Muscle of arm (tissue), 12 donors: Measurements from ENCODE around the gene LAMA3. TPM values are rescaled to one million over a fixed set of nuclear protein-coding genes. Genes with fewer than 3 reads are reported as not detected.

Source experiments
- DNase-seq: peaks from one replicate; pipeline ENCODE4 v3.0.0-alpha.2; 2013
- polyA plus RNA-seq, 12 donors: library from polyadenylated mRNA; unstranded; fragments of 120-200 nt; gene quantifications; one replicate each; pipeline ENCODE4 v1.2.1, GENCODE V29; 2013; ENCODE audit not compliant: insufficient read length in 12 of 12

Gene LAMA3
- polyA plus RNA-seq, 12 donors, result 2.0 to 42.2 (median 3.8) TPM; not detected in 1

DNA sequence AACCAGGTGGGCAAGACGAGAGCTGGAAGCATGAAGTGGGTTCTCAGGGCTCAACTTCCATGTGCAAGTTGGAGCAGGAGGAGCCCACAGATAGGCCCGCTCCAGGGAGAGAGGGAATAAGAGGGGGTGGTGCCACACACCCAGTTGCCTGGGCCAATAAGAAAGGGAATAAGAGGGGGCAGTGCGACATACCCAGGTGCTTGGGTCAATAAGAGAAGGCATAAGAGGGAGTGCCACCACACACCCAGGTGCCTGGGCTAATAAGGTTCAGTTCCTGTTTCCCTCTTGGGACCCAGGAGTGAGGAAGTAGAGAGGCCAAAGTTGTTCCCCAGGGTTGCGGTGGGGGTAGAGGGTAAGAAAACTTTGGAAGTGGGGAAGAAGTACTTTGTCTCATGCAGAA is 127.5 kb downstream of the LAMA3 start:
- DNase-seq, result no peak

DNA sequence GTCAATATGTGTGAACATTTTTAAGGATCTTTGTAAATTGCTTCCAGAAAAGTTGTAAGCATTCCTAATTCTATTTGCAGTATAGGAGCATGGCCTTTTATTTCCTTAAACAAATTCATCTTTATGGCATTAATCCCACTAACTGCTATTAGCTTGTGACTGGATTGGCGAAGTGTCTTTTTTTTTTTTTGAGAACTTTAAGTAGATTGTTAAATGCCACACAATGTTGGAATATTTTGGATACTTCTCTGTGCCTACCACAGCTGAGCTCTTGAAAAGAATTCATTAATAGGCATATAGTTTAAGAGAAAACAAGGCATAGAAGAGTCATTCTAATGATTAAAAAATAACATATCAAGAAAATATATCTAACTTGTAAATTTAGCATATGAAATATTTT is 129.7 kb downstream of the LAMA3 start:
- DNase-seq, result no peak

DNA sequence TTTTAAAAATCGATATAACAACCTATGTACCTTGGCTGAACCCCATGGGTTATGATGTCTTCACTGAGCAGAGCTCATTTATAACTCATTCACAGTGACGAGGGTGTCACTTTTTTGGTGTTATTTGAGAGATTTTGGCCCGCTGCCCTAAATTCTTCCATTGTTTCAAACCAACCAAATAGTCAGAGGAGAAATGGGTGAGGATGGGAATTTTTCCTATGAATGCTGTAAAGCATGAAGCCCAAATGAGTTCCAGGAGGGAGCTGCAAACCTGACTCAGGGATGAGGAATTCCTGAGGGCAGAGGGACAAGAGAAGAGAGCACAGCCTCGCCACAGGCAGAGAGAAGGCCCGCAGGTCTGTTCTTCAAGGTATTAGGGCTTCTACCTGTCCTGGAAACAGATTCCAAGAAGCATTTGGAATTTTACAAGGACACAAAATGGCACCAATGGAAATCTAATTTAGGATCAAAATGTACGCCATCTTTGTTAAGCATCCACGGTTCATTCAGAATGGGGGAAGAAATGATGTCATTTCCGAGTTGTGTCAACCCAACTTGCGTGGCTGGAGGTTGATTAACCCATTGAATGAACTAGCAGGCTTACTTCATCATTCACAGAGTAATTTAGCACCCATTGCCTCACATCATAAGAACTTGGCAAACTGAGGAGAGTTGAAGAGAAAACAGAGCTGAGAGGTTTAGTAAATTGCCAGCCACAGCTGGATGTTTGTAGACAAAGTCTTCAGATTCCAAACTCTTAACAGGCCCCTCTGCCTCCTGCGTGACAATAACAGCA is 133.5 kb downstream of the LAMA3 start:
- no peak for DNase-seq

DNA sequence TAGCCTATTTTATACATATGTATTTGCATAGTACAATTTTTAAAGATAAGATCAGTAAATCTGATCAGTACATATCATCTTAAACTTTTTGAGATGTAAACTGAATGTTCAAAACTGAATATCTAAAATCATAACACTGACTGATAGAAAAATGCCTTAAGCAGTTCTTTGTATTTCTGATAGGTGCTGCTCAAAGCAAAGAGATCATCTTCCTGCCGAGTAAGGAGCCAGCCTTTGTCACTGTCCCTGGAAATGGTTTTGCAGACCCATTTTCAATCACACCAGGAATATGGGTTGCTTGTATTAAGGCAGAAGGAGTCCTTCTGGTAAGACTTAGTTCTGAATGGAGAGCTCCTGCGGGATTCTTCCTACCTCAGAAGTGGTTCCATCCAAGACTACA is 135.0 kb downstream of the LAMA3 start:
- DNase-seq, result no peak

DNA sequence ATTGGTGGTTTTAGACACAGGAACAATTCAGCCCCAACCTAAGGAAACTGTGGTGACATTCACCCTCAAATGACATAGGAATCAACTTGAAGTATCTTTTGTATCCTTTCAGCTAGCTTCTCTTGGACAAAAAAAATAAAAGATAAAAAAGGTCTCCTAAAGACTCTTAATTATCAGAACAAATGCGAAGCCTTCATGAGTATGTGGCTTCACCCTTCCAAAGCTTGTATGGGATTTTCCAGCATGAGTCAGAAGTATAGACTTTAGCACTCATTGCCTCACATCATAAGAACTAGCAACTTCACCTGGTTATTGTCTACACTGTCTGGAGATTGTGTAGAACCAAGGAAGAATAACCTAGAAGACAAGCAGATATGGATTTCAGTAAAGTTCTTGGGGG is 135.4 kb downstream of the LAMA3 start:
- no peak for DNase-seq

DNA sequence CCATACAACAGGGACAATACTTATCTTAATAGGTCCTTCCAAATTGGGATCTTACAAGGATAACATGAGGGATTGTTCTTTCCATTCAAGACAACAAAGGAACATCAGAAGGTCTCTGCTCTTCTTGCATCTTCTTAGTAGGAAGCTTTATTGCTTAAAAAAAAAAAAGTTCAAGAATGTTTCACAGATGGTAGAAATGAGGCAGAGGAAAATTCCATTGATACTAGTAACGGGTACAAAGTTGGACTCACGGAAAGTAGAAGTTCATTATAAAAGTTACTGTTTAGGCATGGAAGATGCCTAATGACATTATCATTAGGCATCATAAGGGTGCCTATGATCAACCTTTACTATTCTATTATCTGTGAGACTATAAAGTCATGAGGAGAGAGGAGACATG is 136.2 kb downstream of the LAMA3 start:
- no peak for DNase-seq

DNA sequence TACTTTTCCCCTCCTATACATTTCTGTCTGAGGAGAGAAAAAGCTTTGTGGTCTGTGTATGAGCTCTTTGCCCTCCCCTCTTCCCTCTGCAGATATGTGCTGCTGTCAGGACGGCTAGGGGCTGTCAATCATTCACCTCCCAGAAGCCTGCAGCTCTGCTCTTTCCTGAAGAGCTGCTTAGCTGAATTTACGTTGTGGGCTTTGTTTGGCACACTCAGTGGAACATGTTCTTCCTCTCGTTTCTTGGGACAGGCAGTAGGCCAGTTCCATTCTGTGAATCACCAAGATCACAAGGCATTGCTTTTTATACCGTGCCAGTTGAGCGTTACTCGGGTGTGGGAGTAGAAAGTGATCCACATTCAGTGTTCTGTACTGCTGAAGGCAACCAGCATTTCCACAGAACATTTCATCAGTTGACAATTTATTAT is 136.7 kb downstream of the LAMA3 start:
- peak; percentile 66 for DNase-seq

DNA sequence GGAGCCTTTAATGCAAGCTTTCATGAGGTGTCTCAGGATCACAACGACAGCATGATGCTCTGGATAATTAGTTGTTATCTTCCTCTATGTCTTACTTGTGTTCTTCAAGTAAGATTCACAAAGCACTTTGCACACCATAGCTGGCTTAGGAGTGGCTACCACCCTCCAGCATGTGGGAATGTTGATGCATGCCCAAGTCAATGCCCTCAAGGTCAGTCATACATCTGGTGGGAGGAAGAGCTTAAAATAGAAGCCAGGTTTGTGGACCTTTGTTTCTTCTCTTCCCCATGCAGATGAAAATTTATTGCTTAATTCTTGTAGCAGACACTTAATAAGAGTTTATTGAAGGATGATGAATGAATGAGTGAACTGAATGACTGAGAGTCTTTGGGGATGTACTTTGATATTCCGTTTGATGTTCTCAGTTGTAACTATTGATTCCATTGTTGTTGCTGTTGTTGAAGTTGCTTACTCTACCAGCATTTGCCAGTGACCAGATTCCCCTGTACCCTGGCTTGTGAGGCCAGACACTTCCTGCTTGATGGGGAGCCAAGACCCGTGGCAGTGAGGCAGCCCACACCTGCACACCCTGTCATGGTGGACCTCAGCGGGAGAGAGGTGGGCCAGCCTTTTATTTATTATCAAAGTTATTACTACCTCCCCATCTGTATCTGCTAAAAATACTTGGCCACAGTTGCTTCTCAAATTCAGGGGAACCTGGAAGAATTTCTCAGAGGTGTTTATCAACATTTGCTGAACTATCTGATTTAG is 137.8 kb downstream of the LAMA3 start:
- no peak for DNase-seq

DNA sequence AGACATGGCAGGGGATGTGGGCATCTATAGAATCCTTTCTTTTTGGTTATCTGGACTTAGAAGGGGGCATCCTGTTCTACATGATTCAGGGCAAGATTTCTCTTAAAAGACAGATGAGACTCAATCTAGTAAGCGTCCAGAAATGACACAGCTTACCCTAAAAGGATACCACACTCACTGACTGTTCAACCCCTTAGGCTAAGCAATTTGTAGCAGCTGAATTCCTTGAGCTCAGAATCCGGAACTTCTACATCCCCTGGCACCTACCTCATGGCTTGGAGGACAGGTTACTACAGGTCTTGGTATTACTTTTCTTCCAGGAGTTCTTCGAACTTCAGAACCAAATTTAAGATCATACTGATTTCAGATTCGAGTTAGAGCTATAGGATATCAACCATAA is 138.4 kb downstream of the LAMA3 start:
- no peak for DNase-seq

DNA sequence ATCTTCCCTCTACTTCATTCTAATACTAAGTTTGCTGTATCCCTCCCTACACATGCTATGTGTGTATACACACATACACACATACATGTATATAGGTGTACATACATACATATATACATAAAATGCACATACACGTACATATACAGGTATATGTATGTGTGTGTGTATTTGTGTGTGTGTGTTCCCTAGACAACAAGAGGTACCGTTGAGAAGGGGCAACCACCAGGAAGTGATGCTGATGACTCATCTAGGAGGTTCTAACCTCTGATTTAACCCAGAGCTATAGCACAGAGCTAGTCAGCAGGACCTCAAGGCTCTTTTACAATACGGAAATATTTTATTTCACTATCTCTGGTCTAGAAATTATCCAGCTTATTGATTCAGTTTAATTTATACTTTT is 139.2 kb downstream of the LAMA3 start:
- no peak for DNase-seq

DNA sequence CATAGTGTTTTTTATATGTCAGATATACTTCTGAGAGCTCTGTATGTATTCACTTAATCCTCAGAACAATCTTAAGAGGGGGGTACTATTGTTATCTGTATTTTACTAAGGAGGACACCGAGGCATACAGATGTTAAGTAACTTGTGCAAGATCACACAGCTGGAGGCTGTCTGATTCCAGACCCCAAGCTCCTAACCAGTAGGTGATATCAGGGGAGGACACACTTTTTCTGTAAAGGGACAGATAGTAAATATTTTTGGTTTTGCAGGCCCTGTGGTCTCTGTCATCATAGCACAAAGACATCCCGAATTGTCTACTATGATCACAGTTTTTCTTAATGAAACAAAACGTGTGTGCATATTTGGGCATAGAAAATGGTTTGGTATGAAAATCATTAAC is 143.7 kb downstream of the LAMA3 start:
- no peak for DNase-seq

DNA sequence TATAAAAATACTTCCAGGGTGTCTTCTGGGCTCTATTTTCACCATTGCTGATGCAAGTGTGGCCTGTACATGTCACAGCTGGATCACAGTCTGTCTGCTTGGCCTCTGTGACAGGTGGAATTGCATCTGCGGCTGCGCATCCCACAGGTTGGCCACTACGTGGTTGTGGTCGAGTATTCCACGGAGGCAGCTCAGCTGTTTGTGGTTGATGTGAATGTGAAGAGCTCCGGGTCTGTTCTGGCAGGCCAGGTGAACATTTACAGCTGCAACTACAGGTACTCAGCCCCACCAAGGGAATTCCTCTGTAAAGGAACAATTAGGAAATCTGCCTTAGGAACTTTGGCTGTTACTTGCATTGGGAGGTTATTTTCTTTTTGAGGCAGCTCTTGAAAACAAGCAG is 144.5 kb downstream of the LAMA3 start:
- no peak for DNase-seq

DNA sequence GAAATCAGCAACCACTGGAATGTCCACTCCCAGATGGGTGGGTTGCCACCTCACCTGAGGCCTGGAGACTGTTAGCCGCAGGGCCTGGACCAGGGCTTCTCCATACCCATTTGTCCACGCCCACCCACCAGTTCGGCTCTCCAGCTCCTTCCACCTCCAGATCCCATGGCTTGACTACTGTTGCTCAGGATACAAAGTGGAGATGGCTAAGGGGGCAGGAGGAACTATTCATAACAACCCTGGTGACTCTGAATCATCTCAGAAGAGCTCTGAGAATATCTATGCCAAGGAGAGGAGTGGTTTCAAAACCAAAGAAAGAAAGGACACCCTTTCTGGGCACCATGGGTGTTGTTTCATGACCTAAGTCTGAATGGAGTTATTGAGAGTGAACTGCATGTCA is 145.8 kb downstream of the LAMA3 start:
- DNase-seq, result no peak

DNA sequence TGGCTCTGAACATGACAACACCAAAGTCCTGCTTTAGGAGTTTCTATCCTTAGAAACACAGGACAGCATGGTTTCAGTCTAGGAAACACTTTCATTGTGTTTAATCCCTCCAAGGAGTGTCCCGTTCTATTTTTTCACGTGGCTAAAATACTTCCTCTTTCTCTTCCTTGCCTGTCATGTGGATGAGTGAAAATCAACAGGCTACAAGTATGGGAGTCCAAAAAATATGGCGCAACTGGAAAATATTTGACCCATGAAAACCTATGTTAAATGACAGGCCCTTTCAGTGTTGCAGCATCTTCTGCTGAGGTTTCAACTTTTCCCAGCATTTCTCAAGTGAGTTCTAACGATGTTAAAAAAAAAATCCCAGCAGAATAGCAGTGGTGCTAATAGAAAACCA is 146.3 kb downstream of the LAMA3 start:
- DNase-seq, result no peak

DNA sequence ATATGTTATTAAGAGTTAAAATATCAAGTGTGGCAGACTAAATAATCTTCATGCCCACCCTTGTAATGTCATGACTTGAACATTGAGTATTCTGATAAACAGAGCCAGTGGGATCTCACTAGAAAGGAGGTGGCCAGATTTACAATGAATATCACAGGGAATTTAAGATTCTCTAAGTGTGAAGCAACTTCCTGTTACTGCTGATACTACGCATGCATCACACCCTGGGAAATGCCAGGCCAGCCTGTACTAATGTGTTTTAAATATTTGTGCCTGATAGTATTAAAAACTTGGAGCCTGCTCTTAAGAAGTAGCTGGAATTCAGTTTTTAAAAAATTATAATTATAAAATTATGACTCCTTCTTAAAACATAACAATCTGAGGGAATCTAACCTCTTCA is 148.3 kb downstream of the LAMA3 start:
- DNase-seq, result no peak

DNA sequence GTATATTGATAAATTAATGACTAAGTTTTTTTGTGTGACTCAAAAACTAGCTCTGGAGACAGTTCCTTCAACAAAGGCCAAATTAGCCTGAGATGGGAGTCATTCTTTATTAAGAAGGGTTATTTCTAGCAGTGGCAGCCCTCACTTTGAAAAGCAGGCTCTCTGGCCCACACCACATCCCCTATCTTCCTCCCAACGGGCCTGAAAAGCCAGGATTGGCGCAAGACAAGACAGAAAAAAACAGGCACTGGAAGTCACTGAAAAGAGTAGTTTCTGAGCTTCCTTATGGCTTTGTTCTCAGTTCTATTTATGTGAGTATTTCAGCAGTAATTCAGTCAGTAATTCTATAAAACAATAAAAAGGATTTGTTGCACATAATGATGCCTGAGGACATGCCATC is 149.0 kb downstream of the LAMA3 start:
- no peak for DNase-seq

DNA sequence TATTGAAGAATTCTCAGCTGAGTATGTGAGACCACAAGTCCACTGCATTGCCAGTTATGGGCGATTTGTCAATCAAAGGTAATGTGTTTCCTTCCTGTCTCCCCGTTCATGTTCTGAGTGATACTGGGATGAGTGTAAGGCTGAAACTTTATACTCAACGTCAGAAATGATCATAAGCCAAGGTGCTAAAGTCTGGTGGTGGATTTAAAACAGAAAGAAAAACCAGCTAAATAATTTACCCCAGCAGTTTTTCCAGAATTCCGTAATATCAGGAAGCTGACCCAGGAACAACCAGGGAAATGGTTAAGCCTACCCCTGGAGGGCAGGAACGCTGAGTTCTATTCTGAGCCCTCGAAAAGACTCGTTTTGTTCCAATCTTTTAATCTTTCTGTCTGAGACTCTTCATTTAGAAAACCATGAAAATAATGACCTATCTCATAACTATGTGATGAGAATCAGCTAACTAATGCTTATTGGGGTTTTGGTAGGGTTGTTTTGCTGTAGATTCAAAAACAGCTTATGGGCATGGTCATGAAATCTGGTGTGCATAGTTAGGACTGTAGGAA is 149.6 kb downstream of the LAMA3 start:
- DNase-seq, result no peak

DNA sequence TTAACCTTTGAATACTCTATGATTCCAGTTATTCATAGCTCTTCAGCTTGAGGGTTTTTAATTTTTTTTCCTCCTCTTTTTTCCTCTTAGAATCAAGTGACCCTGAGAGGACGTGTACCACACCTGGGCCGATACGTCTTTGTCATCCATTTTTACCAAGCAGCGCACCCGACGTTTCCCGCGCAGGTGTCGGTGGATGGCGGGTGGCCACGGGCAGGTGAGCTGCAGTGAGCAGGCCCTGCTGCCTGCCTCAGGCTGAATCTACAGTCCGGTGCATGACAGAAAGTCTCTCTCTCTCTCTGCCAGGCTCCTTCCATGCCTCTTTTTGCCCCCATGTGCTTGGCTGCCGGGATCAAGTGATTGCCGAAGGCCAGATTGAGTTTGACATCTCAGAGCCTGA is 153.1 kb downstream of the LAMA3 start:
- no peak for DNase-seq

DNA sequence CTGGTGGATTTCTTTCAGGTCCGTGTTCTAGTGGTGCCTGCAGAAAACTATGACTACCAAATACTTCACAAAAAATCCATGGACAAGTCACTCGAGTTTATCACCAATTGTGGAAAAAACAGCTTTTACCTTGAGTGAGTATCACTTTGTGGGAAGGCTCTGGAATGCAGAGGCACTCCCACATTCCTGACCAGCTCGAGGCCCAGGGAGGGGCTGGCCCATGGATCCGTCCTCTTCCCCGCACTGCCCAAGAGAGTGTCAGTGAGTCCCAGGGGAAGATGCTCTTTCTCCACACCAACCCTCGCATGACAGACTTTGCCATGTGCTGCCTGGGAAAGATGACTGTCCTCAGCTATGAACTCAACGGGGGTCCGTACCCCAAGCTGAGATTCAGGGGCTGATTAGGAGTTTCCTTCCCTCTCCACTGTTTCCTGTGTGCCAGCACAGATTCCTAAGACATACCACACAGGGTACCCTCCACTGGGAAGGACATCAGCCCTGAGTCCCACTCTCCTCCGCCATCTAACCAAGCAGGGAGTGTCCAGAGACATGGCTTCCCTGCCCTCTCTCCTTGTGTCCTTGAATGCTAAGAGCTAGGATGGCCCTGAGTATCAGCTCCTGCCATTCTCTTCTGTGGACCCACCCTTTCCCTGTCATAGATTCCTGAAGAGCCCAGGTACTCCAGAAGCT is 155.9 kb downstream of the LAMA3 start:
- DNase-seq, result no peak

DNA sequence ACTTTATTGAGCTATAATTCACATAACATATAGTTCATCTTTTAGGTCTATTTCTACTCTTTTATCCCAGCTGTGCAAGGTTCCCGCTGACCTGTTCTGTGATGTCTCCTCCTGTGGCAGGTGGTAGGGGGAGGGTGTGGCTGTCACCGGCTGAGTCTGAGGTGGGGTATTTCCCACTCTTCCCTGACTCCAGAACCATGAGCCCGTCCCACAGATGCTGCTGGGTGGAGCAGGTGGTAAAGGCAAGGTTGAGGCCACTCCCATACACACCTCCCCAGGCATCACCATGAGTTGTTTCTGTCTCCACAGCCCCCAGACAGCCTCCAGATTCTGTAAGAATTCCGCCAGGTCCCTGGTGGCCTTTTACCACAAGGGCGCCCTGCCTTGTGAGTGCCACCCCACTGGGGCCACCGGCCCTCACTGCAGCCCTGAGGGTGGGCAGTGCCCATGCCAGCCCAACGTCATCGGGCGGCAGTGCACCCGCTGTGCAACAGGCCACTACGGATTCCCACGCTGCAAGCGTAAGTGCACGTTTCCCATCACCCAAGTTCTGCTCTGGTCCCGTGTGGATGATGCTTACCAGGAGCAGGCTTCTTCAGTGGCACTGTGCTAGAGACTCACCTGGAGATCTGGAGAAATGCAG is 156.9 kb downstream of the LAMA3 start:
- no peak for DNase-seq

DNA sequence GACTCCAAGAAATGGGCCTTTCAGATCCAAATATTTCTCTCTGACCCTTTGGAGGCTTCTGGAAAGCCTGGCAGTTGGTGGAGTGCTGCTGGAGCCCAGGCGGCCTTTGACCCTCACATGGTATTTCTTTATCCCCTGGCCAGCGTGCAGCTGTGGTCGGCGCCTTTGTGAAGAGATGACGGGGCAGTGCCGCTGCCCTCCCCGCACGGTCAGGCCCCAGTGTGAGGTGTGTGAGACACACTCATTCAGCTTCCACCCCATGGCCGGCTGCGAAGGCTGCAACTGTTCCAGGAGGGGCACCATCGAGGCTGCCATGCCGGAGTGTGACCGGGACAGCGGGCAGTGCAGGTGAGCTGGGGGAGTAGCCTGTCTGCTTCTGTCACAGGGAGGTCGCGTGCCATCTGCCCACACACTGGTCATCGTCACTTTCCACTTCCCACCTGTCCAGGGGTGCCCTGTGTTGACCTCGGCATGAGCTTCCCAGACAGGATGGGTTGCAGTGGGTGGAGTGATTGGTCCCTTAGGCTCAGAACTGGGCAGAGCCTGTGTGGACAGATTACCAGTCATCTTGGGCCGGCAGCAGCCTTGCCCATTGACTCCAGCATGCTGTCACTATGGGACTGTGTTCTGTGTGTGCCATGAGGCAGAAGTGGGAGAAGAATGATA is 158.2 kb downstream of the LAMA3 start:
- no peak for DNase-seq
